DND-41 (cell line): ENCODE data around the gene ZNF253.

Source experiments
- CTCF ChIP-seq: IDR thresholded peaks from 2 replicates; pipeline ENCODE4 v1.5.1; 2012; ENCODE audit warnings: borderline replicate concordance, low read length, moderate library complexity, mild to moderate bottlenecking; ENCODE audit not compliant: poor library complexity, severe bottlenecking; ENCODE audit errors: extremely low read depth
- EZH2 ChIP-seq: IDR thresholded peaks from 3 replicates; pipeline ENCODE4 v1.6.1; 2012; ENCODE audit warnings: borderline replicate concordance, low read depth, mild to moderate bottlenecking, moderate library complexity, low read length, inconsistent platforms; ENCODE audit not compliant: severe bottlenecking

- TF ChIP-seq CTCF (no peak), EZH2 (no peak)
Observed at GRCh38 chr19:19873381-19873780, 7.7 kb downstream of the ZNF253 start.
